ENCODE results near the gene CCSER1.
"Not testable (repeated sequence)": the region's sequence is repeated elsewhere in the genome, so short reads cannot be mapped to it uniquely, and the experiment has no call there.

CCSER1 gene

DNA sequence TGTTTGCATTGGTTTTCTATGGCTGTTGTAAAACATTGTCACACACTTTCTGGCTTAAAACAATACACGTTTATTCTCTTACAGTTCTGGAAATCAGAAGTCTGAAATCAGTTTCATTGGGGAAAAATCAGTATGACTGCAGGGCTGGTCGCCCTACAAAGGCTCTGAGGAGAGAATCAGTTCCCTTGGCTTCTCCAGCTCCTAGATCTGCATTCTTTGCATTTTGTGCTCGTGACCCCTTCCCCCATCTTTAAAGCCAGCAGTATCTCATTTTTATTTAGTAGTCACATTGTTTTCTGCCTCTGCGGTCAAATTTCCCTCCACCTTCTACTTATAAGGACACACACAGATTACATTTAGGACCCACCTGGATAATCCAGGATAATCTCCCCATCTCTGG lies 1326.9 kb downstream of the CCSER1 start:
- no peak for DNase-seq

DNA sequence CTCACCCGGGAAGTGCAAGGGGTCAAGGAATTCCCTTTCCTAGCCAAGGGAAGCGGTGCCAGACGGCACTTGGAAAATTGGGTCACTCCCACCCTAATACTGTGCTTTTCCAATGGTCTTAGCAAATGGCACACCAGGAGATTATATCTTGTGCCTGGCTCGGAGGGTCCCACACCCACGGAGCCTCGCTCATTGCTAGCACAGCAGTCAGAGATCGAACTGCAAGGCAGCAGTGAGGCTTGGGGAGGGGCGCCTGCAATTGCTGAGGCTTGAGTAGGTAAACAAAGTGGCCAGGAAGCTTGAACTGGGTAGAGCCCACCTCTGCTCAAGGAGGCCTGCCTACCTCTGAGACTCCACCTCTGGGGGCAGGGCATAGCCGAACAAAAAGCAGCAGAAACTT lies 1335.4 kb downstream of the CCSER1 start:
- DNase-seq = not testable (repeated sequence)

DNA sequence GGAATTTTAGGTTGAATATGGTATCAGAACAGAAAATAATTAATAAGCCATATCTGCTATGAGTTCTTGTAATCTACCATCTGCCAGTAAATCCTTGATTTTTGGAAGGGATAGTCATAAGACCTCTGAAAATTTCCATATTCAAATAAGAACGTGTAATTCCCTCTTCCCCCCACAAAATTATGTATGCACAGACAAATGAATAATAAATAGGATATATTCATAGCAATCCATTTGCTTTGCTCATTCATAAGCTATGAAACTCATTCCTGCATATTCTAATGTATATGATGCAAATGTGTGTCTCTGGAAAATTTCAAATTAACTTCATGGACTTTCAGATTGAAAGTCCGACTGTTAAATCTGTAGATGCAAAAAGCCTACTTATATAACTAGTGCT lies 1343.5 kb downstream of the CCSER1 start:
- no peak for DNase-seq

DNA sequence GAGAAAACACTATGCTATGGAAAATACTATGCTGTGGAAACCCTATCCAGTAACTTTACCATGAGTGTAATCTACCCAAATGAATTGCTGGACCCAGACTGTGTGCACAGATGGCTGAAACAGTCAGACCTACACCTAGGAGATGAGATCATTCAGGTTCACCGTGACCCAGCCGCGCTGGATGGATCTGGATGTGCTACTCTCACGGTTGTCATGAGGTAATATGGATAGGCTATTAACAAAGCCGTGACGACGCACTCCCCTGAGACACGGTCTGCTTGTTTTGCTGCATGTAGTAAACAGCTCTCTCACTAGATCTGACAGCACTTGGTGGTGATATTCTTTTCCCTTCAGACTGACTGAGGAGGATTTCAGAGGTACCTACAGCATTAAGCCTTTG lies 1344.1 kb downstream of the CCSER1 start:
- no peak for DNase-seq

DNA sequence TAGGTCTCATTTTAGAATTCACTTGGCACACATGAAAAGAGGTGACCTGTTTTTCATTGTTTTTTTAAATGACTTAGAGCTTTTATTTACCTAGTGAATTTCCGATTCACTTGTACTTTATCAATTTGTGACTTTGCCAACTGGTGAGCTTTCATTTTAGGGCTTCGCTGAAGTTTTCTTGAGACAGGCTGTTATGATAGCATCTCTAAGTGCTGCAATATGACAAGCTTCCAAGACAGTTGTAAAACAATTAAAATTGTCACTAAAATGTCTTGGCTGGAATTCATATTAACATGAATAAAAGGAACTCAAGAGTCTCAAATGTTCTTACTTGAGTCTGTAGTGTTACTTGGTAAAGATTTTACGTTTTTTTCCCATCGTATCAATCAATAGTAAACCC lies 1344.9 kb downstream of the CCSER1 start:
- no peak for DNase-seq

DNA sequence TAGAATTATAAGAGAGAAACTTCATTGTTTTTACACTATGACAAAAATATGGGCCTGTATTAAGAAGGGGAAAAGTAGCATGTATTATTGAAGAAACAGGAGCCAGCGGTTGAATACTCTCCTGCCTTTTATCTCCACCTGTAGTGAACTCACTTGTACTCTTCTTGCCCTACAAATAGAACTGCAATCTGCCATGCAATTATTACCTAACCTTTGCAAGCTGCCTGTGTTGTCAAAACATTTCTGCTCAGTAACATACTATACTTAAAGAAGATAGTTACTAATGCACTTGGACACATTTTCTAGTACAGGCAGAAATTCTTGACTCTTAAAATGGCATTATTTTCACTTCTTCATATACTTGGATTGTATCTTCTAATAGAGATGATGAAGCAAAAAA lies 1358.2 kb downstream of the CCSER1 start:
- no peak for DNase-seq

DNA sequence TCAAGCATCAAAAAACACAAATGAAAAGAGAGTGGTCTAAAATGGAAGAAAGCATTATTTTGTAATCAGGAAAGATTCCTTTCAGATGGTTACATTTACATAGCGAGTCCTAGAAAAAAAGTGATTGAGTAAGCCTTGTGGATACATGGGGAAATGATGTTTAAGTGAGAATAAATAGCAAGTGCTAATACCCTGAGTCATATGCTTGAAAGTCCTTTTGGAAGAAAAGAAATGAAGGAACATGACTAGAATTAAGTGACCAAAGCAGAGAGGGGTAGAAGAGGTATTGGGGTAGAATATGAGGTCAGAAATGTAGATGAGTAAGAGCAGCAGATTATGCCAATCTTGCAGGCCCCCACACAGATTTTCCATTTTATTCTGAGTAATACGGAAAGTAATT lies 1361.8 kb downstream of the CCSER1 start:
- no peak for DNase-seq

DNA sequence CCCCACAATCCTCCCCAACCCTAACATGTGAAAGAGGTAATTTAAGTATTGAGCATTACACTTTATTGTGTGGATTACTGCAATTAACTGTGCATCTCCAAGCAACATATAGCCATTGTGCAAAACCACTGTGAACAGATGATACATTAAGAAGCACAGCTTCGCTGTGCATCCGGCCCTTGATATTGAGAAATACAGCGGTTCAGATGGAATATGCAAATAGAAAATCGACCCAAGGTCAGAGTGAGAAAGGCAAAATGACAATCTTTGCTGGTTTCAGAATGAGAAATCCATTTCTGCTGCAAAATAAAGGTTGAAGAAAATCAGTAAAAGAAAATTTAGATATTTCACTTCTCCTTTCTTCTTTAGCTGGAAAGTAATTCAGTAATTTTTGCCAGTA lies 1370.7 kb downstream of the CCSER1 start:
- DNase-seq = no peak

DNA sequence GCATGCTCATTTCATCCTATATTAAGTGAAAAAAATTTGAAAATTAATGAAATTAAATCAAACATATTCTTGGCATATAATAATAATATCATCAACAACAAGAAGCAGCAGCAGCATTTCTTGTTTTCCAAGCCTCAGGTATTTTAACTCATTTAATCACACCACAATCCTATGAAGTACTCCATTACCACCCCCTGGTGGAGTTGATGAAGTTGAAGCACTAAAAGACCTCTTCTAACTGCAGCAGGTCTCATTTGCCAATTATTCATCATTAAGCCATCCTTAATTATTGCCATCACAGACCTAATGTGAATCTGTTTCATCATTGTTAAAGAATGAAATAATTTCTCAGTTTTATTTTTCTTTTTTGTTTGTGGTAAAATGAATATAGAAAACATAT lies 1375.2 kb downstream of the CCSER1 start:
- no peak for DNase-seq

DNA sequence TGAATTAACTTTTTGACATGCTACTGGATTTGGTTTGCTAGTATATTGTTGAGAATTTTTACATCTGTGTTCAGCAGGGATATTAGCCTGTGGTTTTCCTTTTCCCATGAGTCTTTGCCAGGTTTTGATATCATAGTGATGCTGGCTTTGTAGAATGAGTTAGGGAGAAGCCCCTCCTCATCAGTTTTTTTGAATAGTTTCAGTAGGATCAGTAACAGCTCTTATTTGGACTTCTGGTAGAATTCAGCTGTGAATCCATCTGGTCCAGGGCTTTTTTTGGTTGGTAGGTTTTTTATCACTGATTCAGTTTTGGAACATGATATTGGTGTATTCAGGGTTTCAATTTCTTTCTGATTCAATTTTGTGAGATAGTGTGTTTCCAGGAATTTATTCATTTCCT lies 1386.1 kb downstream of the CCSER1 start:
- DNase-seq = no peak

DNA sequence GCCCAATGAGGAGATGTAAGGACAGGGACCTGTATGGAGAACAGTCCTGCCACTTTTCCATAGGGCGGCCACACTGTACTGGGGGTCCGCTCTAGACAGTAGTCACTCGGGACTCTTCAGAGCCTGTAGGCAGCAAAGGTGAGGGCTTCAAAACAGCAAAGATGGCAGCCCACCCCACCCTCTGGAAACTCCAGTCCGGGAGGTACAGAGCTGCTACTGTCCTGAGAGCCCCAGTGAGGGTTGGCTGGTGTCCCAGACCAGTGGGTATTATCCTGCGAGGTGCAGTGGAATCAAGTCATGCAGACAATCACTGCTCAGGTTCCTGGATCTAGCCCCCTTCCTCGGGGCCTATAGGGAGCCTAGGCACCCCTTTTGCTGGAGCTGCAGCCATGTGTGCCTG lies 1392.0 kb downstream of the CCSER1 start:
- no peak for DNase-seq

DNA sequence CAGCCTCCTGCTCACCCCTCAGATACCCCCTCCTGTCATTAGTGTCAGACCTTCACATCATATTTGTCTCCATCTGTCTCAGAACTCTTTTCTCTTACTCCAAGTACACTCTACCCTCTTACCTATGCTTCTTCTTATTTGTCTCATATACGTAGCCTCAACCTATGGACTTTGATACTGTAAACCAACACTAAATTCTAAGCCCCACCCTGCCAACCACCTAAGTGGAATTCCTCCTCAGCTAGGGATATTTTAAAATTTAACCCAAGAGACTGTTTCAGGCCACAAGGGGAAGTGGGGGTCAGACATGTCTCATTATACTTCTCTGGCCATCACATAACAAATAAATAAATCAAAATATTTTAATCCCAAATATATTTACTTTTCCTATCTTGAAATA lies 1398.4 kb downstream of the CCSER1 start:
- DNase-seq = no peak

DNA sequence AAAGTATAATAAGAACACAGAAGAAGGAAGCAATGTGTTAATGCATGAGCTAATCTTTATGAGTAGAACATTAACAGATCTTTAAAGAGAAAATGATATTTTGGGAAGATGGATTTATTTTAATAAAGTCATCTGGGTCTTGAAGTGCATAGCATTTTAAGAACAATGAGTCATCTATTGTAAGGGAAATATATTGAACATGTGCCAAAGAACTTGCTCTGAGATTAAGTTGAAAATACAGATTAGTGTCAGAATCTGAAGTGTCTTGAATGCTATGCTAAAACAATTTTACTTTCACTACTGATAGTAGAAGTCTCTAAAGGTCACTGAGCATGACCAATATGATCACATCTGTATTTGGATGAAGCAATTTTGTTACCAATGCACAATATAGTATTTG lies 1399.9 kb downstream of the CCSER1 start:
- no peak for DNase-seq

DNA sequence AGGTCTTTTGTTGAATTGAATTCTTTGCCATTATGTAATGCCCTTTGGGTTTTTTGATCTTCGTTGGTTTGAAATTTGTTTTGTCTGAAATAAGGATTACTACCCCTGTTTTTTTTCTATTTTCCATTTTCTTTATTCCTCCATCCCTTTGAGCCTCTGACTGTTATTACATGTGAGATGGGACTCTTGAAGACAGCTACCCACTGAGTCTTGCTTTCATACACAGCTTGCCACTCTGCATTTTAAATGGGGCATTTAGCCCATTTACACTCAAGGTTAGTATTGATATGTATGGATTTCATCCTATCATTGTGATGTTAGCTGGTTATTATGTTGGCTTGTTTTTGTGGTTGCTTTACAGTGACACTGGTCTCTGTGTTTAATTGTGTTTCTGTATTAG lies 1440.4 kb downstream of the CCSER1 start:
- no peak for DNase-seq

DNA sequence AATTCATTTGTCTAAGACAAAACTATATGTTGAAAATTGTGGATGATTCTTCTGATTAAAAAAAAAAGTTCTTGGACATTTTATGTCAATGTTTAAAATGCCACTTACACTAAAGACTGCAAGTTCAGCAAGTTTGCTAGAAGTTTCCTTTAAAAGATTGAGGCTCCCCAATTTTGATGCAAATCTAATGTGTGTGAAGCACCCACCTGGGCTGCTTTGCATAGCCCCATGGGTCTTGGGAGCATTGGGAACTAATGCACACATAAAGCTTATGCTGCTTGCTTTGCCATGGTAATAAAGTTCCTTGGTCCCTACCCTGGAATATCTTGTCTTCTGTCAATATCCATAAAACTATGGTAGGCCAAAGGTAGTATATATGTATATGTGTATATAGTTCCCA lies 1450.7 kb downstream of the CCSER1 start:
- no peak for DNase-seq

DNA sequence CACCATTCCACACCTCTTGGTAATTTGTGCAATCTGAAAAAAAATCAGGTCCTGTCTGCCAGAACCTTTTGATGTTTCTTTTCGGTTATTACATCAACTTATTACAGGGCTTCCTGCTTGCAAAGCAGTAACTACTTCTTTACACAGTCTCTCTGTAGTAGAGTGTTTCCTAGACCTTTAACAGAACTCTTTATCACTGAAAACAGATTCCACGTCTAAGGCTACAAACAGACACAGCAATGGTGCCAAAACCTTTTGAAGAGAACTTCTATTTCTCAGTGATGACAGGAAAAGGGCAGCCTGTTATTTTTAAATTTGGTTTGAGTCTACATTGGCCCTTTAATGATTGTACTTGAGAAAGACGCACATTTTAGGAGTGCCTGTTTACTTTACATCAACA lies 1463.1 kb downstream of the CCSER1 start:
- no peak for DNase-seq

DNA sequence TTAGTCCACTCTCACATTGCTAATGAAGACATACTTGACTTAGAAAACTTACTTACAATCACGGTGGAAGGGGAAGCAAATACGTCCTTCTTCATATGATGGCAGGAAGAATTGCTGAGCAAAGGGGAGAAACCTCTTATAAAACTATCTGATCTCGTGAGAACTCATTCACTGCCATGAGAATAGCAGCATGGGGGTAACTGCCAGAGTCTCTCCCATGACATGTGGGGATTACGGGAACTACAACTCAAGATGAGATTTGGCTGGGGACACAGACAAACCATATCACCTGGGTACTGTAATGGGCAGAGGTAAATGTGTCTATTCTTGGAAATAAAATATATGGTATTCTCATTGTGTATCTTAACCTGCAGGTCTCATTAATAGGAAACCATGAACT lies 1464.9 kb downstream of the CCSER1 start:
- no peak for DNase-seq

DNA sequence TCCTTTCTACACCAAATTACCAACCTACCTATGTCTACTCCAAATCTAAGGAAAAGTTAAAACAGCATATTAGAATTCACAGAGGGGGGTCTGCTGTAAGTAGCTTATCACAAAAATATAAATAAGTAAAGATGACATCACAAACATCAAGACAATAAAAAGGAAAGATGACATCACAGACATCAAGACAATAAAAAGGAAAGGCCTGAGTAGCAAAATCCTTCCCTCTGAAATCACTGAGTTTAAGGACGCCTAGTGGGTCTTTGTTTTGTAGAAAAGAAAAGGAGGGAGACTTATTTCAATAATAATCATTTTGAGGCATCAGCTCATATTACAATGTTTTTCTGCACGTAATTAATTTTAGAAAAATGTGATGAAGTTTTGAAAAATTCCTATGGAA lies 1469.5 kb downstream of the CCSER1 start:
- no peak for DNase-seq

DNA sequence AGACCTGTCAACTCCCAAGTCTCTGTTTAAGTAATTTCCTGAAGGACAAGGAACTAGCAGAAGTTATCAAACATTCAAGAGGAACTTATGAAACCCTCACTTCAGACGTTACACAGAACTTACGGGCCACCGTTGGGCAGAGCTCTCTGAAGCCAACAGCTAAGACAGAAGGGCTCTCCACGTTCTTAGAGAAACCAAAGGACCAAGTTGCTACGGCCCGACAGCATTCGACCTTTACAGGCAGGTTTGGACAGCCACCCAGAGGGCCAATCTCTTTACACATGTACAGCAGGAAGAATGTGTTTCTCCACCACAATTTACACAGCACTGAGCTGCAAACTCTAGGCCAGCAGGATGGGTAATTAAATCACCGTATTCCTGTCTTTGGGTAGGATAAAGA lies 1471.5 kb downstream of the CCSER1 start:
- DNase-seq = no peak

DNA sequence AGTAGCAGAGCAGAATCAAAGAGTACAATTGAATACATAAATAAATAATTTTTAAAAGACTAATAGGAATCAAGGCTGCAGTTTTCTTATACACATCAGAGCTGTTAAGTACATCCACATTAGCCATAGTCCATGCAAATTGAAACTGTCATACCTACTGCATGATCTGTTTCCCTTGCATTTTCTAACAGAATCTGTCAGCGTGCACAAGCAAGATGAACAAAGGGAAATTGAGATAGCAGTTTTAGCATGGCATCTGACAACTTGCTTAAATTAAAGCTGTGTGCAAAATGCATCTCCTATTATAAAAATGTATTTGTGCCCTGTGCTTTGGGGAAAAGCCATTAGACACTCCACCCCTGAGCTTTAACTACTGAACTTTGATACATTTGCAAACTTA lies 1473.1 kb downstream of the CCSER1 start:
- DNase-seq = no peak

DNA sequence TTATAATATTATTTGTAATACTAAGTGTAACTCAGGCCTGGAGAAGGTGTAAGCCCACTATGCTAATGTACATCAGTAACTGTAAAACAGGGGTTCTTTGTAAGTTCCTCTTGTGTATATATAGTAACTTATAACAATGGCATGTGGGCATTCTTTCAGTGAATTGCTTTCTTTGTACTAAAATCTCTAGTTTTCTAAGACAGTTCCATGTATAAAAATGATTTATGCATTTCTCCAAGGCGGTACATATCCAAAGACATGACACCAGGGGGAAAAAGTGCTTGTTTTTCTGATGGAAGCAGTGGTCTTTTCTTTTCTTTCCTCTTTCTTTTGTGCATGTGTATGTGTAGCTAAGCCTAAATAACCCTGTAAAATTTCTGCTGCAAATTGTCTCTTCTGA lies 1474.2 kb downstream of the CCSER1 start:
- DNase-seq = no peak

DNA sequence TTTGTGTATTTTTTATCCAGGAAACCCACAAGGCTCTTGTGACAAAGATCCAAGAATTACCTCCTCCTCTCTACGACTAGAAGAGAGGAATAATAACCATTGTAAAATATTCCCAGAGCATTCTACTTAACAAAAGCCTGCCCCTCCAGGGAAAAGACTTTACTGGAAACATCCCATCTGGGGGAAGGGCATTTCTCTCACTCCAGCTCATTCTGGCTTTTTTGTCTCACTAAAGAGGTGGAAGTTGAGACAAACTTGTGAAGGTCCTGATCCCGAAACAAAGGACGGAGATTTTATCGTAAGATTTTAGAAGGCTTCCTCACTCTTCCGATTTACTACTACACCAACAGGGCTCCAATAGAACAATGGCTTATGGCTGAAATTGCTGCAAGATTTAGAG lies 1484.6 kb downstream of the CCSER1 start:
- no peak for DNase-seq

DNA sequence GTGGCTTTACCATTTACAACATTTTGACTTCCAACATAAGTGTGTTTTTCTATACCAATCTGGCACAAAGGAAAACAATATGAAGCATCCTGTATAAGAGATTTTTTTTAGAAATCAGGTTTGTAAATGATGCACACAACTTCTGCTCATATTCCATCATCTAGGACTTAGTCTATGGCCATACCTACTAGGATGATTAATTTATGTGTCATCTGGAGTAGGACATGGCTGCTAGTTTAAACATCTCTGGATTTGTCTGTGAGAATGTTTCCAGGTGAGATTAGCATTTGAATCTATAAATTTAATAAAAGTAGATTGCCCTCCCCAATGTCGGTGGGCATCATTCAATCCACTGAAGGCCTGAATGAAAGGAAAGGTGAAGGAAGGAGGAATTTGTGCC lies 1493.8 kb downstream of the CCSER1 start:
- no peak for DNase-seq

DNA sequence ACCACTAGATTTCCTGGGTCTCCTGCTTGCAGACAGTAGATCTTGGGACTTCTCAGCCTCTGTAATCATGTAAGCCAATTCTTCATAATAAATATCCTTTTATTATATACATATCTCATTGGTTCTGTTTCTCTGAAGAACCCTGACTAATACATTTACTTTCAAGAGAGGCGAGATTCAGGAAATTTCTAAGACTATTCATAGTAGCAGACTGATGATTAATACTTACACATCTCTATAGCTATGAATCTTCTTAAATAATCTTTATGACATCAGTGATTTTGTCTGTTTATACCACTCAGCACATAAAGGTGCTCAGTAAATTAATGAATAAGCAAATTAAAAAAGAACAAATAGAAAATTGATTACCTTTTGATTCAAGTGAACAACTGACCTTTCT lies 1494.3 kb downstream of the CCSER1 start:
- DNase-seq = no peak

DNA sequence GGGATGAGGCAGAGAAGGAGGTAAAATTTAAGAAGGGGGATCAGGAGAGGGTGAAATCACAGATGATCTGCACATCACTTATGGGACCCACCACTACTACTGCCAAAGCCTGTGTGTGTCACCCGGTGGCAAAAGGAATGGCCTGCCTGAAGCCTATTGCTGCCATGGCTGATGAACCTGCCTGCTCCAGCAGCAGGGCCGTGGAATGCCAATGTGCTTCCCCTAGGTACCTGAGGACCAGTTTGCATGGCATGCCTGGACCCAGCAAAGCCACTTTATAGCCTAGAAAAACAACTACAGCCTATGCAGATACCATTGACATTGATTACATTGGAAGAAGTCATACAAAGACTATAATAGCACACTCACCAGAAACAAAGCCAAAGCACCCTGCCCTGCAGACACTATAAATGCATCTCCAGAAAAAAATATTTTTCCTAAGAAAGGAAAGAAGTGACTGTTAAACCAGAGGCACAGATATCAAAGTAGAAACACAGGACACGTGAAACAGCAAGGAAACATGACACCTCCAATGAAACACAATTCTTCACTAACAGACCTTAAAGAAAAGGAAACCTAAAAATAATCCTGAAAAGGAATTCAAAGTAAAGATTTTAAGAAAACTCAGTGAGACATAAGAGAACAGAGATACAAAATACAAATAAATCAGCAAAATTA lies 1495.9 kb downstream of the CCSER1 start:
- no peak for DNase-seq

DNA sequence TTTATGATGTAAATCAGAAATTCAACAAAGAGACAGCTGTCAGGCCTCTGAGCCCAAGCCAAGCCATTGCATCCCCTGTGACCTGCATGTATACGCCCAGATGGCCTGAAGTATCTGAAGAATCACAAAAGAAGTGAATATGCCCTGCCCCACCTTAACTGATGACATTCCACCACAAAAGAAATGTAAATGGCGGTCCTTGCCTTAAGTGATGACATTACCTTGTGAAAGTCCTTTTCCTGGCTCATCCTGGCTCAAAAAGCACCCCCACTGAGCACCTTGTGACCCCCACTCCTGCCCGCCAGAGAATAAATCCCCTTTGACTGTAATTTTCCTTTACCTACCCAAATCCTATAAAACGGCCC lies 1496.4 kb downstream of the CCSER1 start:
- not testable (repeated sequence) for DNase-seq
